ENCODE results near the gene GMPPB. TPM values are rescaled to one million over a fixed set of nuclear protein-coding genes. Genes with fewer than 3 reads are reported as not detected.
"Not testable (repeated sequence)": the region's sequence is repeated elsewhere in the genome, so short reads cannot be mapped to it uniquely, and the experiment has no call there.

GMPPB gene
- total RNA-seq, 1 donor, result 21.0 TPM

DNA sequence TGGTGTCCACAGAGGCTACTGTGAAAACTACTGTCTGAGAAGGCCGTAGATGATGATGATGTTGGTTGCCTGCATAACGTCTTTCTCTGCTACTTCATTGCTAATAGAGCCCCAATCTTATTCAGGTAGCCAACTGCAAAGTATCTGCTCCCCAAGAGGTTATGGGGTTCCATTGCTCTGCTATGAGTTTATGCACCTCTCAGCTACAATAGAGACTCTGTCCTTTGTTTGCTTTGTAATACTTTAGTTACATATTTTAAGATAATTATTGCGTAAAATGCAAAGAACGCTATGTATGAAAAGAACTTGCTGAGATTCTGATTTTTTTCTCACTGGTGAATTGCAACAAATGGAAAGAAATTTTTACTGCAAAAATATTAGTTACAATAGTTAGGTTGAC lies 27.8 kb upstream of the GMPPB start:
- Histone ChIP-seq H3K9me3 (ENCODE audit: low read depth, low read length) (no peaks in the 10 kb centered on the region), H3K4me1 (ENCODE audit: insufficient read depth, low read length) (peaks cover 19% of the 10 kb centered on the region), H3K27ac (ENCODE audit: low read depth, low read length) (no peak overlapping the region), H2AFZ (ENCODE audit: low read length) (no peak overlapping the region), H3K4me3 (ENCODE audit: insufficient read depth, low read length) (no peak overlapping the region), H3K4me2 (ENCODE audit: insufficient read depth, low read length) (no peak overlapping the region), H4K20me1 (ENCODE audit: insufficient read depth, low read length) (peaks cover 58% of the 10 kb centered on the region), H3K79me2 (ENCODE audit: insufficient read depth, low read length) (peaks cover 85% of the 10 kb centered on the region), H3K36me3 (ENCODE audit: insufficient read depth, low read length) (peaks cover 6% of the 10 kb centered on the region), H3K27me3 (ENCODE audit: insufficient read depth, low read length) (no peaks in the 10 kb centered on the region)
- TF ChIP-seq, protein P1, sequence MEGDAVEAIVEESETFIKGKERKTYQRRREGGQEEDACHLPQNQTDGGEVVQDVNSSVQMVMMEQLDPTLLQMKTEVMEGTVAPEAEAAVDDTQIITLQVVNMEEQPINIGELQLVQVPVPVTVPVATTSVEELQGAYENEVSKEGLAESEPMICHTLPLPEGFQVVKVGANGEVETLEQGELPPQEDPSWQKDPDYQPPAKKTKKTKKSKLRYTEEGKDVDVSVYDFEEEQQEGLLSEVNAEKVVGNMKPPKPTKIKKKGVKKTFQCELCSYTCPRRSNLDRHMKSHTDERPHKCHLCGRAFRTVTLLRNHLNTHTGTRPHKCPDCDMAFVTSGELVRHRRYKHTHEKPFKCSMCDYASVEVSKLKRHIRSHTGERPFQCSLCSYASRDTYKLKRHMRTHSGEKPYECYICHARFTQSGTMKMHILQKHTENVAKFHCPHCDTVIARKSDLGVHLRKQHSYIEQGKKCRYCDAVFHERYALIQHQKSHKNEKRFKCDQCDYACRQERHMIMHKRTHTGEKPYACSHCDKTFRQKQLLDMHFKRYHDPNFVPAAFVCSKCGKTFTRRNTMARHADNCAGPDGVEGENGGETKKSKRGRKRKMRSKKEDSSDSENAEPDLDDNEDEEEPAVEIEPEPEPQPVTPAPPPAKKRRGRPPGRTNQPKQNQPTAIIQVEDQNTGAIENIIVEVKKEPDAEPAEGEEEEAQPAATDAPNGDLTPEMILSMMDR (IDR thresholded peaks at IDR 0.05; ENCODE audit: extremely low read depth, low read depth, low read length), result no peak
- no peak for DNase-seq (ENCODE audit: insufficient read length, low spot score, missing footprints)

DNA sequence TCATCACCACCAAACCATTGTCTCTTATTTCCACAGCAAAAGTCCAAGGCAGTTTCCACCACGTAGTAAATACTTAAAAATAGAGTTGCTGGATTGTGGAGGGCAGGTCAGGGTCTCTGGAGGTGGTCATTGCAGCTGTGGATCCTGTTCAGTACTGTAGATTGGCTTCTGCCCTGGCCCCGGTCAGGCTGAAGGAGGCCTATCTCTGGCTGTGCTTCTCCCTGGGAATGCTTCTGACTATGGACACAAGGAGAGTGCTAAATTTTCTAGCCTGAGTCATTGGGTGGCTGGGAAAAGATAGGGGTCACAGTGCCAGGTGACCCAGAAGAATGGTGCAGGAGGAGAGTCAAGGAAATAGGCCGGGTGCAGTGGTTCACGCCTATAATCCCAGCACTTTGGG lies 26.3 kb upstream of the GMPPB start:
- DNase-seq (ENCODE audit: insufficient read length, low spot score, missing footprints), result no peak
- Histone ChIP-seq H3K4me2 (ENCODE audit: insufficient read depth, low read length) (no peak overlapping the region), H3K27ac (ENCODE audit: low read depth, low read length) (peak overlapping the region; percentile 57), H3K36me3 (ENCODE audit: insufficient read depth, low read length) (peaks cover 7% of the 10 kb centered on the region), H4K20me1 (ENCODE audit: insufficient read depth, low read length) (peaks cover 59% of the 10 kb centered on the region), H3K4me1 (ENCODE audit: insufficient read depth, low read length) (peaks cover 25% of the 10 kb centered on the region), H3K27me3 (ENCODE audit: insufficient read depth, low read length) (no peaks in the 10 kb centered on the region), H3K4me3 (ENCODE audit: insufficient read depth, low read length) (no peak overlapping the region), H2AFZ (ENCODE audit: low read length) (no peak overlapping the region), H3K79me2 (ENCODE audit: insufficient read depth, low read length) (peaks cover 84% of the 10 kb centered on the region), H3K9me3 (ENCODE audit: low read depth, low read length) (no peaks in the 10 kb centered on the region)
- TF ChIP-seq, protein P1 (IDR thresholded peaks at IDR 0.05; ENCODE audit: extremely low read depth, low read depth, low read length), result no peak

DNA sequence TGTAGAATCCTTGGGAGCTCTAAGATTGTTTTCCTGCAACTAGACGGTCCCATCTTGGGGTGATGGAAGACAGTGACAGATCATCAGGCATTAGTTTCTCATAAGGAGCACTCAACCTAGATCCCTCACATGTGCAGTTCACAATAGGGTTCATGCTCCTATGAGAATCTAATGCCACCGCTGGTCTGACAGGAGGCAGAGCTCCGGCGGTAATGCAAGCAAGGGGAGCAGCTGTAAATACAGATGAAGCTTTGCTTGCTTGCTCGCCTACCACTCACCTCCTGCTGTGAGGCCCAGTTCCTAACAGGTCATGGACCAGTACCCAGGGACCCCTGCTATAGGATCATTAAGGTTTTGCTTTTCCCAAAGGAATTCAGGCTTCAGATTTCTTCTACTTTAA lies 25.1 kb upstream of the GMPPB start:
- H3K27me3 ChIP-seq (ENCODE audit: insufficient read depth, low read length); H3K4me2 ChIP-seq (ENCODE audit: insufficient read depth, low read length); H3K9me3 ChIP-seq (ENCODE audit: low read depth, low read length); H2AFZ ChIP-seq (ENCODE audit: low read length); DNase-seq (ENCODE audit: insufficient read length, low spot score, missing footprints); H3K4me3 ChIP-seq (ENCODE audit: insufficient read depth, low read length): not testable (repeated sequence)
- peaks cover 81% of the 10 kb centered on the region for H3K79me2 ChIP-seq (ENCODE audit: insufficient read depth, low read length)
- peak overlapping the region; percentile 75 for H3K27ac ChIP-seq (ENCODE audit: low read depth, low read length)
- H4K20me1 ChIP-seq (ENCODE audit: insufficient read depth, low read length), result peaks cover 60% of the 10 kb centered on the region
- peaks cover 16% of the 10 kb centered on the region for H3K36me3 ChIP-seq (ENCODE audit: insufficient read depth, low read length)
- peaks cover 25% of the 10 kb centered on the region for H3K4me1 ChIP-seq (ENCODE audit: insufficient read depth, low read length)

DNA sequence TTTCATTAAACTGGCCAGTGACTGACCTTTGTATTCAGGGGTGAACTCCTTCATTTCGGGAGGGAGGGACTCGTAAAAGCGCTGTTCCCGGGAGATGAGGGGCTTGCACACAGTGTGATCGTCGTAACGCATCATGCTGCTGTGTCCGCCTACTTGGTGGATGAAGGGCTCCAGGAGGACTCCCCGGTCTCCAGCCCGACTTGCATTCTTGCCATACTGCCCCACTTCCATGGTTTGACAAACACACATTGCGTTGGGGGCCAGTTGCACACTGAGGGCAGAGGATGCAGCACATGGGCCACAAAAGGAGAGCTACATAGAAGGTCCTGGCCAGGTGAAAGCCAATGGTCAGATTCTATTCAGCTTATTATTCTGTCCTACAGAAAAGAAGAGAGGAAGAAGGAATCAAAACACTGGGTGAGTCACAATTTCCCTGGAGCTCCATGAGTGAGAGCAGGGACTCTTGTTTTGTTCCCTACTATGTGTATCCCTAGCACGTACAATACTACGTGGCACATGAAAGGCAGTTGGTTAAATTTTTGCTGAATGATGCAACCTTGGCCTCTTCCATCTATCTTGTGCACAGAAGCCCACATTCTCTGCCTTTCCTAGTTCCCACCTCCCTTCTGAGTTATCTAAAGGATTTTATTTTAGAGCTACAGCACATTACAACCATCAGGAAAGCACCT lies 24.2 kb upstream of the GMPPB start:
- H3K4me1 ChIP-seq (ENCODE audit: insufficient read depth, low read length), result peaks cover 25% of the 10 kb centered on the region

More for the DNA sequence above, 24.2 kb upstream of the GMPPB start:
- no peak overlapping the region for H3K4me3 ChIP-seq (ENCODE audit: insufficient read depth, low read length)
- H4K20me1 ChIP-seq (ENCODE audit: insufficient read depth, low read length), result peaks cover 52% of the 10 kb centered on the region
- H3K9me3 ChIP-seq (ENCODE audit: low read depth, low read length), result no peaks in the 10 kb centered on the region
- peaks cover 18% of the 10 kb centered on the region for H3K36me3 ChIP-seq (ENCODE audit: insufficient read depth, low read length)
- H3K79me2 ChIP-seq (ENCODE audit: insufficient read depth, low read length), result peaks cover 80% of the 10 kb centered on the region
- no peak for DNase-seq (ENCODE audit: insufficient read length, low spot score, missing footprints)
- TF ChIP-seq, protein P1 (IDR thresholded peaks at IDR 0.05; ENCODE audit: extremely low read depth, low read depth, low read length), result no peak
- no peak overlapping the region for H3K4me2 ChIP-seq (ENCODE audit: insufficient read depth, low read length)
- H2AFZ ChIP-seq (ENCODE audit: low read length), result no peak overlapping the region
- H3K27ac ChIP-seq (ENCODE audit: low read depth, low read length), result peak overlapping the region; percentile 75
- H3K27me3 ChIP-seq (ENCODE audit: insufficient read depth, low read length), result no peaks in the 10 kb centered on the region

Measured in osteoblast (primary cell).